Measurements from ENCODE around the gene ITCH. TPM values are rescaled to one million over a fixed set of nuclear protein-coding genes. Genes with fewer than 3 reads are reported as not detected.
"Not testable (repeated sequence)": the region's sequence is repeated elsewhere in the genome, so short reads cannot be mapped to it uniquely, and the experiment has no call there.

The ITCH gene
- total and polyA plus RNA-seq, 4 donors, result 9.3 to 68.1 (median 30.4) TPM

DNA sequence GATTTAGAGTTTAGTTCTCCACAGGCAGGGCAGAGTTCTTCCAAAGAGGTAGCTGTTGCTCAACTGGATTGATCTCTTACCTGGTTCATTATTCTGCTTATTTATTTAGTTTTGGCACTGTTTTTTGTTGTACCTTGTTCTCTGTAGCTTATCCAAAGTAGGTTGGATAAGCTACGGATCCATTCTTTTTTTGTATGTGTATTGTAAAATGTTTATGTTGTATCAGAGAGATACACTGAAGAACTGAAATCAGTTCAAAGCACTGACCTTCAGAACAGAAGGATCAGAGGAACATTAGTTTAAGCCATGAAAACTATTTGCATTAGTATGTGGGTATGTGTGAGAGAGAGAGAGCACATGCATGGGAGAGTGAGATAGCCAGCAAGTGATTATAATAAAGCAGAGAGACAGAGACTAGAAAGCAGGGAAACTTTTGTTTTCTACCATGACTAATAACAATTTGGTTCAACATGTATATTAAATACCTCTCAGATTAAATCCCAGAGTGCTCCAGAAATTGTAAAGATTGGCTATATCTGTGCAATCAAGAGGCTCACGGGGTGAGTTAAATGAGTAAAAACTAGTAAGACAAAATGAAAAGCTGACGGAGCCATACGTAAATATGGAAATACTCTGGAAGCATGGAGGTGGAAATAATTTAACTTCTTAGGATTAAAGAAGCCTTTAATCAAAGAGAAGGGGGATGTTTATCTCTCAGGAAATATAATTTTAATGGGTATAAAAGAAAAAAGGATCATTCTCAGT is 40.2 kb downstream of the ITCH start:
- H3K9ac ChIP-seq (ENCODE audit: insufficient read depth in 1 of 2, low read length in 2 of 2), result no peak overlapping the region
- WGBS, 2 donors, result 85 to 92% methylated on average over 4 of the region's 4 CpGs
- ATAC-seq (ENCODE audit: insufficient read depth, low FRiP score), result no peak
- H3K4me1 ChIP-seq (ENCODE audit: control insufficient read depth in 5 of 5, insufficient read depth in 5 of 5, low read length in 5 of 5), result peaks cover 0 to 6% (median 0%) of the 10 kb centered on the region in 5 donors
- H3K27ac ChIP-seq (ENCODE audit: low read depth in 1 of 2, low read length in 1 of 2), result no peak overlapping the region
- H3K36me3 ChIP-seq (ENCODE audit: control insufficient read depth in 4 of 4, insufficient read depth in 4 of 4, low read length in 4 of 4), result peaks cover 0 to 8% (median 3%) of the 10 kb centered on the region in 4 donors
- H3K4me3 ChIP-seq, result no peak overlapping the region
- TF ChIP-seq, protein P1, sequence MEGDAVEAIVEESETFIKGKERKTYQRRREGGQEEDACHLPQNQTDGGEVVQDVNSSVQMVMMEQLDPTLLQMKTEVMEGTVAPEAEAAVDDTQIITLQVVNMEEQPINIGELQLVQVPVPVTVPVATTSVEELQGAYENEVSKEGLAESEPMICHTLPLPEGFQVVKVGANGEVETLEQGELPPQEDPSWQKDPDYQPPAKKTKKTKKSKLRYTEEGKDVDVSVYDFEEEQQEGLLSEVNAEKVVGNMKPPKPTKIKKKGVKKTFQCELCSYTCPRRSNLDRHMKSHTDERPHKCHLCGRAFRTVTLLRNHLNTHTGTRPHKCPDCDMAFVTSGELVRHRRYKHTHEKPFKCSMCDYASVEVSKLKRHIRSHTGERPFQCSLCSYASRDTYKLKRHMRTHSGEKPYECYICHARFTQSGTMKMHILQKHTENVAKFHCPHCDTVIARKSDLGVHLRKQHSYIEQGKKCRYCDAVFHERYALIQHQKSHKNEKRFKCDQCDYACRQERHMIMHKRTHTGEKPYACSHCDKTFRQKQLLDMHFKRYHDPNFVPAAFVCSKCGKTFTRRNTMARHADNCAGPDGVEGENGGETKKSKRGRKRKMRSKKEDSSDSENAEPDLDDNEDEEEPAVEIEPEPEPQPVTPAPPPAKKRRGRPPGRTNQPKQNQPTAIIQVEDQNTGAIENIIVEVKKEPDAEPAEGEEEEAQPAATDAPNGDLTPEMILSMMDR (IDR thresholded peaks at IDR 0.05; ENCODE audit: control extremely low read depth, extremely low read depth), result no peak
- H3K9me3 ChIP-seq (ENCODE audit: control insufficient read depth in 4 of 4, insufficient read depth in 3 of 4, low read length in 3 of 4), result peaks cover 0 to 3% (median 0%) of the 10 kb centered on the region in 4 donors
- no peaks in the 10 kb centered on the region for H3K27me3 ChIP-seq (ENCODE audit: control insufficient read depth in 3 of 3, insufficient read depth in 3 of 3, low read length in 2 of 3)
- DNase-seq, result no peak

GRCh38 chr20:34403908-34404307 is 40.8 kb downstream of the ITCH start:
- Histone ChIP-seq H3K4me3 (no peak overlapping the region), H3K4me1 (ENCODE audit: control insufficient read depth in 5 of 5, insufficient read depth in 5 of 5, low read length in 5 of 5) (peaks cover 0 to 6% (median 0%) of the 10 kb centered on the region in 5 donors), H3K27me3 (ENCODE audit: control insufficient read depth in 3 of 3, insufficient read depth in 3 of 3, low read length in 2 of 3) (no peaks in the 10 kb centered on the region), H3K36me3 (ENCODE audit: control insufficient read depth in 4 of 4, insufficient read depth in 4 of 4, low read length in 4 of 4) (peaks cover 0 to 8% (median 3%) of the 10 kb centered on the region in 4 donors), H3K9me3 (ENCODE audit: control insufficient read depth in 4 of 4, insufficient read depth in 3 of 4, low read length in 3 of 4) (peaks cover 0 to 3% (median 0%) of the 10 kb centered on the region in 4 donors), H3K27ac (ENCODE audit: low read depth in 1 of 2, low read length in 1 of 2) (no peak overlapping the region), H3K9ac (ENCODE audit: insufficient read depth in 1 of 2, low read length in 2 of 2) (no peak overlapping the region)
- DNase-seq (no peak), ATAC-seq (ENCODE audit: insufficient read depth, low FRiP score) (no peak)
- WGBS, 2 donors, result 69 to 85% methylated on average over 1 of the region's 1 CpG
- TF ChIP-seq, protein P1 (IDR thresholded peaks at IDR 0.05; ENCODE audit: control extremely low read depth, extremely low read depth), result no peak

DNA sequence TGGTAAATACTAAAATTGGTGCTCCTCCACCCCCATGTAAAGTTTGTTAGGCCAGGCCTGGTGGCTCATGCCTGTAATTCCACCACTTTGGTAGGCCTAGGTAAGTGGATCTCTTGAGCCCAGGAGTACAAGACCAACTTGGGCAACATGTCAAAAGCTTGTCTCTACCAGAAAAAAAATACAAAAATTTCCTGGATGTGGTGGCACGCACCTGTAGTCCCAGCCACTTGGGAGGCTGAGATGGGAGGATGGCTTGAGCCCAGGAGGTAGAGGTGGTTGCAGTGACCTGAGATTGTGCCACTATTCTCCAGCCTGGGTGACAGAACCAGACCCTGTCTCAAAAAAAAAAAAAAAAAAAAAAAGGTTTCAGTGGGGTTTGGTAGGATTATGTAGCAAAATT is 41.7 kb downstream of the ITCH start:
- H3K4me3 ChIP-seq, result no peak overlapping the region
- H3K27ac ChIP-seq (ENCODE audit: low read depth in 1 of 2, low read length in 1 of 2), result no peak overlapping the region
- 89 to 98% methylated on average over 1 of the region's 1 CpG for WGBS, 2 donors
- peaks cover 0 to 6% (median 0%) of the 10 kb centered on the region in 5 donors for H3K4me1 ChIP-seq (ENCODE audit: control insufficient read depth in 5 of 5, insufficient read depth in 5 of 5, low read length in 5 of 5)
- no peak overlapping the region for H3K9ac ChIP-seq (ENCODE audit: insufficient read depth in 1 of 2, low read length in 2 of 2)
- no peak for DNase-seq
- no peaks in the 10 kb centered on the region for H3K27me3 ChIP-seq (ENCODE audit: control insufficient read depth in 3 of 3, insufficient read depth in 3 of 3, low read length in 2 of 3)
- H3K9me3 ChIP-seq (ENCODE audit: control insufficient read depth in 4 of 4, insufficient read depth in 3 of 4, low read length in 3 of 4), result peaks cover 0 to 3% (median 0%) of the 10 kb centered on the region in 4 donors
- TF ChIP-seq, protein P1 (IDR thresholded peaks at IDR 0.05; ENCODE audit: control extremely low read depth, extremely low read depth), result no peak
- peaks cover 4 to 13% (median 5%) of the 10 kb centered on the region in 4 donors for H3K36me3 ChIP-seq (ENCODE audit: control insufficient read depth in 4 of 4, insufficient read depth in 4 of 4, low read length in 4 of 4)
- no peak for ATAC-seq (ENCODE audit: insufficient read depth, low FRiP score)

GRCh38 chr20:34405247-34405651 is 42.2 kb downstream of the ITCH start:
- not testable (repeated sequence) for H3K9ac ChIP-seq (ENCODE audit: insufficient read depth in 1 of 2, low read length in 2 of 2); H3K4me1 ChIP-seq (ENCODE audit: control insufficient read depth in 5 of 5, insufficient read depth in 5 of 5, low read length in 5 of 5); H3K9me3 ChIP-seq (ENCODE audit: control insufficient read depth in 4 of 4, insufficient read depth in 3 of 4, low read length in 3 of 4); H3K27ac ChIP-seq (ENCODE audit: low read depth in 1 of 2, low read length in 1 of 2); H3K27me3 ChIP-seq (ENCODE audit: control insufficient read depth in 3 of 3, insufficient read depth in 3 of 3, low read length in 2 of 3); H3K4me3 ChIP-seq; DNase-seq
- peaks cover 5 to 16% (median 5%) of the 10 kb centered on the region in 4 donors for H3K36me3 ChIP-seq (ENCODE audit: control insufficient read depth in 4 of 4, insufficient read depth in 4 of 4, low read length in 4 of 4)
- peak; percentile 19 for ATAC-seq (ENCODE audit: insufficient read depth, low FRiP score)
- WGBS, 2 donors, result 66 to 79% methylated on average over 10 of the region's 10 CpGs

GRCh38 chr20:34405942-34406341 is 42.9 kb downstream of the ITCH start:
- WGBS, 2 donors, result 95 to 98% methylated on average over 3 of the region's 3 CpGs
- ATAC-seq (ENCODE audit: insufficient read depth, low FRiP score); H3K9me3 ChIP-seq (ENCODE audit: control insufficient read depth in 4 of 4, insufficient read depth in 3 of 4, low read length in 3 of 4); H3K4me3 ChIP-seq; DNase-seq; H3K27me3 ChIP-seq (ENCODE audit: control insufficient read depth in 3 of 3, insufficient read depth in 3 of 3, low read length in 2 of 3); H3K4me1 ChIP-seq (ENCODE audit: control insufficient read depth in 5 of 5, insufficient read depth in 5 of 5, low read length in 5 of 5); H3K27ac ChIP-seq (ENCODE audit: low read depth in 1 of 2, low read length in 1 of 2); H3K9ac ChIP-seq (ENCODE audit: insufficient read depth in 1 of 2, low read length in 2 of 2): not testable (repeated sequence)
- H3K36me3 ChIP-seq (ENCODE audit: control insufficient read depth in 4 of 4, insufficient read depth in 4 of 4, low read length in 4 of 4), result peaks cover 4 to 18% (median 5%) of the 10 kb centered on the region in 4 donors
